AG10803 (cell line): ENCODE data around the gene IFT80.

Experiments
- DNase-seq: peaks from one replicate; pipeline ENCODE4 v3.0.0; 2010; ENCODE audit warnings: low read depth
- H3K4me3 ChIP-seq: 2 replicates; pipeline ENCODE4 v1.5.1; 2011; ENCODE audit warnings: mild to moderate bottlenecking, low read length, control low read depth
- TF ChIP-seq, protein P1 (sequence below): conservative IDR thresholded peaks from 2 replicates; pipeline ENCODE4 v1.5.1; 2011; ENCODE audit warnings: mild to moderate bottlenecking, low read length, control low read depth, inconsistent platforms

Gene IFT80

DNA sequence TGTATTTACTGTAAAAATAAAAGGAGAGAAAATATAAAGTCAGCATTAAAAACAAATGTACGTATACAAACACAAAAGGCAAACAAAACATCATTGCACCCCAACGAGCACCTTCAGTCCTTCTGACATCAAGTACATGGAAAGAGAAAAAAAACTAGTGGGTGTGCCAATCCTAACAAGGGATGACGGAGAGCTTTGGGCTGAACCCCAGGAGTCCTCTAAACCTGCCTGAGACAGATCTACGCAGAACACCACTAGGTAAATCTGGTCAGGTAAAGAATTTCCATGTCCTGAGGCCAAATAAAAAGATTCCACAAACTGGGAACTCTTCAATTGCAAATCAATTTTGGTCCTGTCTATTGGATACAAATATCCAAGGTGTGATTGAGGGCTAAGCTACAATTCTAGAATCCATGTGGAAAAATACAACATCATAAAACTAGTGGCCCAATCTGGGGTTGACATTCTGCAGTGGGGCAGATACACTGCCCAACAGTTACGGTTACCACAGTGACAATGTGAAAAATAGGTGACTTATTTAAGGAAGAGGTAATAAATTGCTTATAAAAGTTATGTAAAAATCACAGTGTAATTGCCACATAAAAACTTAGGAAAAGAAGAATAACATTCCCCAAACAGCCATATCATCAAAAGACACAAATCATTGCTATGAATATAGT is 14.2 kb downstream of the IFT80 start:
- TF ChIP-seq, protein P1, sequence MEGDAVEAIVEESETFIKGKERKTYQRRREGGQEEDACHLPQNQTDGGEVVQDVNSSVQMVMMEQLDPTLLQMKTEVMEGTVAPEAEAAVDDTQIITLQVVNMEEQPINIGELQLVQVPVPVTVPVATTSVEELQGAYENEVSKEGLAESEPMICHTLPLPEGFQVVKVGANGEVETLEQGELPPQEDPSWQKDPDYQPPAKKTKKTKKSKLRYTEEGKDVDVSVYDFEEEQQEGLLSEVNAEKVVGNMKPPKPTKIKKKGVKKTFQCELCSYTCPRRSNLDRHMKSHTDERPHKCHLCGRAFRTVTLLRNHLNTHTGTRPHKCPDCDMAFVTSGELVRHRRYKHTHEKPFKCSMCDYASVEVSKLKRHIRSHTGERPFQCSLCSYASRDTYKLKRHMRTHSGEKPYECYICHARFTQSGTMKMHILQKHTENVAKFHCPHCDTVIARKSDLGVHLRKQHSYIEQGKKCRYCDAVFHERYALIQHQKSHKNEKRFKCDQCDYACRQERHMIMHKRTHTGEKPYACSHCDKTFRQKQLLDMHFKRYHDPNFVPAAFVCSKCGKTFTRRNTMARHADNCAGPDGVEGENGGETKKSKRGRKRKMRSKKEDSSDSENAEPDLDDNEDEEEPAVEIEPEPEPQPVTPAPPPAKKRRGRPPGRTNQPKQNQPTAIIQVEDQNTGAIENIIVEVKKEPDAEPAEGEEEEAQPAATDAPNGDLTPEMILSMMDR, result no peak
- no peak for DNase-seq
- H3K4me3 ChIP-seq, result no peak overlapping the region

DNA sequence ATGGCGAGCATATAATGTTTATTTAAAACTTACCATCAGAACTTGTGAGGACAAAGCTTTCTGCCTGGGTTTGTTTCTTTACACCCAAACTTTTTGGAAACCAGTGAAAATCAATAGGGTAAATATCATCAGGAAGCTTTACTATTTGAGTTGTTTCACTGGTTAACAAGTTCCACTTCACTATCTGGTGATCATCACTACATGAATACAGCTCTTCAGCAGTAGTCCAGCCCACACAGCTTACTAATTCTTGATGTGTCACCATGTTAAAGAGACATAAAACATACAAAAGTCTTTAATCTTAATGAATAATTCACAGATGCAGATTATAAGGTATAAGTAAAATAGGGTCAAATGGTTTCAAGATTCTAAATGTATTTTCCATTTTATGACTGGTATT is 17.6 kb downstream of the IFT80 start:
- no peak overlapping the region for H3K4me3 ChIP-seq
- TF ChIP-seq, protein P1, result no peak

DNA sequence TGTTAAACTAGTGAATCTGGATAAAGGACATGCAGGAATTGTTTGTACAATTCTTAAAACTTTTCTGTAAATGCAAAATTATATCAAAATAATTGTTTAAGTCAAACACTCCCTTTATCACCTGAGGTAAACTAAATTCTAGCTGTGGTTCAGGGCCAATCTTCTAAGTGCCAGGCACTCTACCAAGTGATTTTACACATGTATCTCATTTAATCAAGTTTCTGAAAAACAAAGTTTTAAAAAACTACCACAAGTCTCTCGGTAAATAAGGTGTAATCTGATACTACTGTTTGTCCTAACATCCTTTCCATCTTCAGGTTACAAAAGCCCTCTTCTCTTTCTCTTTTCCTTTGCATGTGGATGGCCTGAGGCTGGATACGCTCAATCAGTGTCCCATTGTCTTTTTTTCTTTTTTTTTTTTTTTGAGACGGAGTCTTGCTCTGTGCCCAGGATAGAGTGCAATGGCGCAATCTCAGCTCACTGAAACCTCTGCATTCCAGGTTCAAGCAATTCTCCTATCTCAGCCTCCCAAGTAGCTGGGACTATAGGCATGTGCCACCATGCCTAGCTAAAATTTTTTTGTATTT is 19.3 kb downstream of the IFT80 start:
- TF ChIP-seq, protein P1, result no peak
- H3K4me3 ChIP-seq, result no peak overlapping the region
- DNase-seq, result no peak

More for the DNA sequence above, 17.6 kb downstream of the IFT80 start:
- DNase-seq, result no peak

DNA sequence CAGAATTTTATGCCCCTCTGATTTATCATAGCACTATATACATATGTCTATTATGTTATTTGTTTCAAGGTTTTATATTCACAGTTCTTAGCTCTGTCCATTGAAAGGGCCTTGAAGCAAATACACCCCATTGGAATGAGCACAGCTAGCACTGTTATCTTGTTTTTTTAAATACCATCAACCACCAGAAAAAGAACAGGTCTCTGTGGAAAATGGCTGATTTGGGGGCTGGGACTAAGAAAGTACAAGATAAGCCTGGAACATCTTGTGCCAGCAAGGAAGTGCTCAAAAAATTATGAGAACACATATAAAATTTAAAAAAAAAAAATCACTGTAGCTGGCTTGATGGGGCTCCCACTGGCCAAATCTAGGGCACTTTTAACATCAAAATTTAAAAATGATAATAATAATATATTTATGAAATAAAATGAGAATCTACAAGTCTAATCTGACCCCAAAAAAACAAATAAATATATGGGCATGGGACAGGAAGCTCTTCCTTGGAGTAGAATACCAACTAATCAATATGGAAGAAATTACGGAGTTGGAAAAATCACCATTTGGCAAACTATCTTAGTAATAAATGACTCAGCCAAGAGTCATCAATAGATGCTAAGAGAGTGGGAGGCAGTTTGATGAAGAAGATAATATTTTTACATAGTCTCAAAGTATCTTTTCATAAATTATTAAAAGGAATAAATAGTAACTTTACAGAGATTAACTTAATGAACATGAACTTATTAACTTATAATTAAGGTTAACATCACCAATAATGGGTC is 20.5 kb downstream of the IFT80 start:
- TF ChIP-seq, protein P1, result no peak

DNA sequence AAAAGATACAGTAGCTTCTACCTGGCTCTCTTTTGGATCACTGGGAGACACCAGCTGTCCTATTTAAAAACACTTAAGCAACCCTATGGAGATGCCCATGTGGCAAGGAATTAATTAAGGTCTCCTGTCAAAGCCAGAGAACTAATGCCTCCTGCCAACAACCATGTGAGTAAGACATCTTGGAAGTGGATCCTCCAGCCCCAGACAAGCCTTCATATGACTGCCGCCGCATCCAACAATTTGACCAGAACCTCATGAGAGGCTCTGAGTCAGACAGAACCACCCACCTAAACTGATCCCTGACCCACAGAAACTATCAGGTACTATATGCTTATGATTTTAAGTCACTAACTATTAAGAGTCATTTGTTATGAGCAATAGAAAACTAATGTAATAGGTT is 22.3 kb downstream of the IFT80 start:
- DNase-seq, result peak; percentile 86
- TF ChIP-seq, protein P1, result no peak
- no peak overlapping the region for H3K4me3 ChIP-seq

More for the DNA sequence above, 20.5 kb downstream of the IFT80 start:
- no peak overlapping the region for H3K4me3 ChIP-seq
- DNase-seq, result no peak

DNA sequence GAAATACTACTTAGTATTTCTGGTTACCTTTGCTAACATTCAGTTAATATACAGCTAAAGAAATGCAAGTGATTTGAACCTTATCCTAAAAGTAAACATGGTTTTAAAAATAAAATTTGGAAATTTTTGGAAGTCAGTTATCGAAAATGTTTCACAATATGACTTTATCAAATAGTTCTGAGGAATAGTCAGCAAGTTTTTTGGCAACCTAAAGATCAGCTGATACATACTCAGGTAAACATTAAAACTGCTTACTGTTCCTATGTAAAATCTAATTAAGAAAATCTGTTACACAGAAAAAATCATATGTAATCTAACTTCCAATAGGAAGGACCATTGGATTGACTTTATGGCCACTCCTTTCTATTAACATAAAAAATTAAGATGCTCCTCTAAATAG is 24.1 kb downstream of the IFT80 start:
- H3K4me3 ChIP-seq, result no peak overlapping the region
- DNase-seq, result no peak
- TF ChIP-seq, protein P1, result no peak

DNA sequence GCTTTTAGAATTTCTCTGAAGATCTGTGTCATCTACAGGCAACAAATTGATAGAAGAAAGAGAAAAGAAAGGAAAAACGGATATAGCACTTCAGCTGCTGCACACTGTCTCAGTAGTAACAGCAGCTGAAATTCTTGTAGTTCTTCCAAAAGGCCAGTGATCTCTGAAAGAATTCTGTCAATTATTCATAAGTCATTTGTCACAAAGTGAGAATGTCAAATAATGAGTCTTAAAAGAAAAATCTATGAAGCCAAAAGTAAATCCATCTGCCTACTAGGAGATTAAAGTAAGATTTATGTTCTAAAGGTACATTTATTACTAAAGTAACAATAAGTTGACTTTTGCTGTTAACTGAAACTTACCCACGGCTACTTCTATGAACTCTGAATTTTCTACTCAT is 24.6 kb downstream of the IFT80 start:
- TF ChIP-seq, protein P1, result no peak
- no peak overlapping the region for H3K4me3 ChIP-seq
- peak; percentile 11 for DNase-seq
